Gastroesophageal sphincter (tissue), 4 donors: ENCODE data around the gene FAHD2A. TPM values are rescaled to one million over a fixed set of nuclear protein-coding genes. Genes with fewer than 3 reads are reported as not detected.

Experiments used
- ATAC-seq: fragments of 150-250 bp; one replicate; pipeline ENCODE4 v1.9.1; 2016; ENCODE audit warnings: mild to moderate bottlenecking, moderate library complexity
- H3K27ac ChIP-seq, 4 donors: fragments of 200-600 bp; sonication (generic) in 3 of 4; 1 replicate in 3 of 4; 2 replicates in 1 of 4; pipeline ENCODE4 v1.5.1; 2016 to 2019
- H3K27me3 ChIP-seq: fragments of 200-600 bp; sonication (generic); one replicate; pipeline ENCODE4 v1.5.1; 2019
- H3K36me3 ChIP-seq, 2 donors: fragments of 200-600 bp; sonication (generic); one replicate each; pipeline ENCODE4 v1.5.1; 2019; ENCODE audit warnings: control low read depth in 1 of 2
- H3K4me1 ChIP-seq, 3 donors: fragments of 200-600 bp; sonication (generic); 1 replicate in 2 of 3; 2 replicates in 1 of 3; pipeline ENCODE4 v1.5.1; 2016 to 2019; ENCODE audit warnings: control low read depth in 2 of 3
- H3K4me3 ChIP-seq, 2 donors: fragments of 200-600 bp; sonication (generic); one replicate each; pipeline ENCODE4 v1.5.1; 2019; ENCODE audit warnings: mild to moderate bottlenecking in 1 of 2, moderate library complexity in 1 of 2
- H3K9me3 ChIP-seq, 3 donors: fragments of 200-600 bp; sonication (generic); one replicate each; pipeline ENCODE4 v1.5.1; 2017 to 2019; ENCODE audit warnings: control low read depth in 2 of 3
- EP300 ChIP-seq: sonication (generic); formaldehyde crosslinking; IDR thresholded peaks from one replicate; pipeline ENCODE4 v1.6.1; 2017; ENCODE audit warnings: antibody characterized with exemption, mild to moderate bottlenecking
- POLR2A ChIP-seq, 2 donors: fragments of 450-650 bp; IDR thresholded peaks; one replicate each; pipeline ENCODE4 v1.6.1; 2017; ENCODE audit warnings: antibody characterized with exemption in 2 of 2, mild to moderate bottlenecking in 2 of 2, moderate library complexity in 1 of 2
- POLR2AphosphoS5 ChIP-seq: sonication (generic); formaldehyde crosslinking; IDR thresholded peaks from one replicate; pipeline ENCODE4 v1.6.1; 2017; ENCODE audit warnings: antibody characterized with exemption
- WGBS, 2 donors: methylation state at CpG; one replicate each; pipeline ENCODE4 v1.1.5; 2018; ENCODE audit warnings: low coverage in 1 of 2; 5-methylcytosine and 5-hydroxymethylcytosine counted together
- total RNA-seq, 4 donors: library from RNA; depleted of rRNA; stranded (reverse); fragments of >200 nt; gene quantifications; one replicate each; pipeline ENCODE4 v1.1.0, GENCODE V29; 2016
- TF ChIP-seq, protein P1 (sequence below), 4 experiments: fragments of 200-600 bp in 2 of 4; fragments of 450-650 bp in 2 of 4; sonication (generic) in 1 of 4; IDR thresholded peaks; one replicate each; pipeline ENCODE4 v1.5.1; 2017 to 2019; ENCODE audit warnings: antibody characterized with exemption in 4 of 4, mild to moderate bottlenecking in 2 of 4, moderate library complexity in 2 of 4

The FAHD2A gene
- total RNA-seq, 4 donors from 2014 or later: 6.5 to 29.8 (median 19.5) TPM

DNA sequence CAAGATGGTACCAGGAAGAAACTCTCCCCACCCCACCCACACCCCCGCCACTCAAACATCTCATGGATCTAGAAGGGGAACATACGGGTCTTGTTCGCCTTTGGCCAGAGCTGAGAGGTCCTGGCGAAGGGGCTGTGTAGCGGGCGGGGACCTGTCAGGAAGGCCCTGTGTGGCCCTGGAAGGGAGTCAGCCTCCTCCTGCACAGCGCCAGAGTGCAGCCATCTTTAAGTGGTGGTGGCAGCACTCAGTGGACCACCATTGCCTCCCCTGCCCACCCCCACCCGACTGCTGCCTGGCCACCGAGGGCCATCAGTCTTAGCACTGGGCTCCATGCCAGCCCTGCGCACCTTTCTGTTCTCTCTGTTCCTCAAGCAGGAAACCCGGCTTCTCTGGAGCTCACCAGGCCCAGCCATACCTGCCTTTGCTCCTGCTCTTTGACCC is 11.6 kb upstream of the FAHD2A start:
- ATAC-seq: no peak
- H3K4me1 ChIP-seq: peaks cover 0 to 10% (median 3%) of the 10 kb centered on the region in 3 donors
- no peak overlapping the region for H3K27ac ChIP-seq
- H3K27me3 ChIP-seq: peaks cover 20% of the 10 kb centered on the region
- H3K9me3 ChIP-seq: no peaks in the 10 kb centered on the region
- TF ChIP-seq EP300: no peak
- TF ChIP-seq, protein P1, sequence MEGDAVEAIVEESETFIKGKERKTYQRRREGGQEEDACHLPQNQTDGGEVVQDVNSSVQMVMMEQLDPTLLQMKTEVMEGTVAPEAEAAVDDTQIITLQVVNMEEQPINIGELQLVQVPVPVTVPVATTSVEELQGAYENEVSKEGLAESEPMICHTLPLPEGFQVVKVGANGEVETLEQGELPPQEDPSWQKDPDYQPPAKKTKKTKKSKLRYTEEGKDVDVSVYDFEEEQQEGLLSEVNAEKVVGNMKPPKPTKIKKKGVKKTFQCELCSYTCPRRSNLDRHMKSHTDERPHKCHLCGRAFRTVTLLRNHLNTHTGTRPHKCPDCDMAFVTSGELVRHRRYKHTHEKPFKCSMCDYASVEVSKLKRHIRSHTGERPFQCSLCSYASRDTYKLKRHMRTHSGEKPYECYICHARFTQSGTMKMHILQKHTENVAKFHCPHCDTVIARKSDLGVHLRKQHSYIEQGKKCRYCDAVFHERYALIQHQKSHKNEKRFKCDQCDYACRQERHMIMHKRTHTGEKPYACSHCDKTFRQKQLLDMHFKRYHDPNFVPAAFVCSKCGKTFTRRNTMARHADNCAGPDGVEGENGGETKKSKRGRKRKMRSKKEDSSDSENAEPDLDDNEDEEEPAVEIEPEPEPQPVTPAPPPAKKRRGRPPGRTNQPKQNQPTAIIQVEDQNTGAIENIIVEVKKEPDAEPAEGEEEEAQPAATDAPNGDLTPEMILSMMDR (IDR thresholded peaks at IDR 0.05): no peak
- TF ChIP-seq POLR2A (IDR thresholded peaks at IDR 0.05): no peak
- no peak for TF ChIP-seq POLR2AphosphoS5
- no peaks in the 10 kb centered on the region for H3K36me3 ChIP-seq
- H3K4me3 ChIP-seq: no peak overlapping the region
- 50 to 100% methylated on average over 1 of the region's 11 CpGs for WGBS, 2 donors

GRCh38 chr2:95391641-95392310 is 10.7 kb upstream of the FAHD2A start:
- ATAC-seq: no peak
- no peak overlapping the region for H3K27ac ChIP-seq
- H3K4me1 ChIP-seq: peaks cover 0 to 10% (median 3%) of the 10 kb centered on the region in 3 donors
- no peak for TF ChIP-seq POLR2A (IDR thresholded peaks at IDR 0.05)
- TF ChIP-seq, protein P1 (IDR thresholded peaks at IDR 0.05): no peak
- no peak for TF ChIP-seq EP300
- TF ChIP-seq POLR2AphosphoS5: no peak
- peaks cover 20% of the 10 kb centered on the region for H3K27me3 ChIP-seq
- no peak overlapping the region for H3K4me3 ChIP-seq
- 40% methylated on average over 1 of the region's 8 CpGs; no CpG with 5 or more reads in 1 of the 2 donors for WGBS, 2 donors
- H3K9me3 ChIP-seq: no peaks in the 10 kb centered on the region
- no peaks in the 10 kb centered on the region for H3K36me3 ChIP-seq

GRCh38 chr2:95392320-95392719 is 10.2 kb upstream of the FAHD2A start:
- no peak overlapping the region for H3K27ac ChIP-seq
- H3K4me3 ChIP-seq: no peak overlapping the region
- peaks cover 0 to 10% (median 3%) of the 10 kb centered on the region in 3 donors for H3K4me1 ChIP-seq
- no peak for ATAC-seq
- H3K9me3 ChIP-seq: no peaks in the 10 kb centered on the region
- peaks cover 20% of the 10 kb centered on the region for H3K27me3 ChIP-seq
- 80% methylated on average over 3 of the region's 6 CpGs; no CpG with 5 or more reads in 1 of the 2 donors for WGBS, 2 donors
- H3K36me3 ChIP-seq: no peaks in the 10 kb centered on the region
- no peak for TF ChIP-seq EP300
- TF ChIP-seq, protein P1 (IDR thresholded peaks at IDR 0.05): no peak
- no peak for TF ChIP-seq POLR2A (IDR thresholded peaks at IDR 0.05)
- TF ChIP-seq POLR2AphosphoS5: no peak

GRCh38 chr2:95392730-95393455 is 9.6 kb upstream of the FAHD2A start:
- Histone ChIP-seq H3K4me3 (no peak overlapping the region), H3K27me3 (peaks cover 18% of the 10 kb centered on the region), H3K36me3 (no peaks in the 10 kb centered on the region), H3K4me1 (peaks cover 0 to 10% (median 3%) of the 10 kb centered on the region in 3 donors), H3K27ac (no peak overlapping the region), H3K9me3 (no peaks in the 10 kb centered on the region)
- TF ChIP-seq, protein P1 (IDR thresholded peaks at IDR 0.05): no peak
- no peak for TF ChIP-seq EP300
- TF ChIP-seq POLR2A (IDR thresholded peaks at IDR 0.05): no peak
- no peak for TF ChIP-seq POLR2AphosphoS5
- WGBS, 2 donors: 82 to 100% methylated on average over 1 to 7 of the region's 8 CpGs
- ATAC-seq: no peak
